Activated T-cell treated with anti-CD3 and anti-CD28 coated beads for 24 hours (primary cell): ENCODE data around the gene FAM156A.
"Not testable (repeated sequence)": the region's sequence is repeated elsewhere in the genome, so short reads cannot be mapped to it uniquely, and the experiment has no call there.

Source experiments
- DNase-seq: peaks from one replicate; pipeline ENCODE4 v3.0.0-alpha.2; 2020; ENCODE audit warnings: low read depth

The FAM156A gene, protein sequence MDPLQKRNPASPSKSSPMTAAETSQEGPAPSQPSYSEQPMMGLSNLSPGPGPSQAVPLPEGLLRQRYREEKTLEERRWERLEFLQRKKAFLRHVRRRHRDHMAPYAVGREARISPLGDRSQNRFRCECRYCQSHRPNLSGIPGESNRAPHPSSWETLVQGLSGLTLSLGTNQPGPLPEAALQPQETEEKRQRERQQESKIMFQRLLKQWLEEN

DNA sequence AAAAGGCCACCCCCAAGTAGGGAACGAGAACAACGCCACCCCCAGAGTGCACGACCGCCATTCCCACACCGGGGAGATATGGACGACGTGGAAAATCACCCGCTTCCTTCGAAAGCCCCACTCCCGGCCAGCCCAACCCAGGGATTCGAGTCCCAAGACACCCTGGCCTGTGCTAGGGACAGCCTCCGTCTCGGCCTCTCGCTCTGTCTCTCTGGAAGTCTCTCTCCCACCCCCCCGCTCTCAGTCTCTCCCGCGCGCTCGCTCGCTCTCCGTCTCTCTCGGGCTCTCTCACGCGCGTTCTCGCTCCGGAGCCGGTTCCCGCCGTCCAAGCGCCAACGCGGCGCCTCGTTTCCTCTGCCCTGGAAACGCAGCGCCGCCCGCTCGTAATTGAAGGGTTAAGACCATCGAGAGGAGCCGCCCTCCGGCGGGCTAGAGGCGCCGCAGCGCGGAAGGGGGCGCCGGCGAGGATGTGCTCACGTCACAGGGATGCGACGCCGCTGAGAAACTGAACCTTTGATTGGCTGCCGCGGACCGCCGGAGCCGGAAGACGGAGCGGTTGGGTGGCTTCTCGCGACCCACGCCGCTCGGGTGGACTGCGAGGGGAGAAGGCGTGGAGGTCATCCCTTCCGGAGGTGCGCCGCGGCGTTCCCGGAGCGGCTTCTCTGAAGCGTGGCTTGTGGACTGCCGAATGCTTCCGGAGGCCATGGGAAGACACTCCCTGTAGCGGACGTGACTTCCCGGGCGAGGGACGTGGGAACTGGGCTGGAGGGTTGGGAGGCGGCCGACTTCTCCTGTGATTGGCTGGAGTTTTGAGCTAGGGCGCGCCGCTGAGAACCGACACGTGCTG is at the start of gene FAM156A:
Gene FAM156A, minus strand, starts transcription at position 406 of the 847 bp plus-strand sequence. CDS start 9,930 bp downstream, outside the sequence.
- not testable (repeated sequence) for DNase-seq

DNA sequence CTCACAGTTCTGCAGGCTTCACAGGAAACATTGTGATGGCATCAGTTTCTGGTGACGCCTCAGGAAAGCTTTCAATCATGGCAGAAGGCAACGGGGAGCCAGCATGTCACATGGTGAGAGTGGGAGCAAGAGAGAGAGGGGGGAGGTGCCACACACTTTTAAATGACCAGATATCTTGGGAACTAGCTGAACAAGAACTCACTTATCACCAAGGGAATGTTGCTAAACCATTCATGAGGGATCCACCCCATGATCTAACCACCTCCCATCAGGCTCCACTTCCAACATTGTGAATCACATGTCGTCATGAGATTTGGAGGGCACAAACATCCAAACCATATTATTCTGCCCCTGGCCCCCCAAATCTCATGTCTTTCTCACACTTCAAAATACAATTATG is 47.0 kb upstream of the FAM156A start:
- DNase-seq = no peak

DNA sequence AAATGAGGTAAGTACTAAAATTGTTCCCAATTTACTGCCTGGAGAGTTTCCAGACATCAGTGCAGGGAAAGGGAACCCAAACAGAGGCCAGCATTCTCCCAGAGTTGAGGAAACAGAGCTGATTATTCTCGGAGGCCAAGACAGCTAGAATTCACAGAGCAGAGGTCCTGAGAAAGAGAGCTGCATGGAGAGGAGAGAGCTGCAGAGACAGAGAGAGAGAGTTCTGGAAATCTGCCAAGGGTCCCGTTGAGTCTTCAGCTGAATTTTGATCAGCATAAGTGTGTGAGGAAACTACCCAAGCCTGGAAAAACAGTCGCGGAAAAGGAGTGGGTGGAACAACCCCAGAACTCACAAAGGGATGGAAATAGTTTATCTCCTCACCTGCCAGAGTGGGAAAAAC is 46.5 kb upstream of the FAM156A start:
- no peak for DNase-seq

DNA sequence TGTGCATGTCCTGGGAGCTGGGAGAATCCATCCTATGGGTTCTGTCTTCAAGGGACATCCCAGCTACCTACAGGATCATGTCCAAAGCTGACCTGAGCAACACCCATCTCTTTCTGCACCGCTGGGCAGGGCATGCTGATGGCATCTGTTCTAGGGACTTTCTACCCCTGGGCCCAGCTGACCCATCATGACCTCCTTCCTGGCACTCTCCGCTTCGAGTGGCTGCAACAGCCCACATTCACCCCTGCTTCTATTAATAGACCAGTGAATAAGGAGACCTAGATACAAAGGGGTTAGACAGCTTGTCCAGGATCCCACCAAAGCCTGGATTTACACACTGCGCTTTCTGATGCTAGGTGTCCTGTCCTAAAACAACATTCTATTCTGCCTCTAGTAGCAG is 45.7 kb upstream of the FAM156A start:
- no peak for DNase-seq

DNA sequence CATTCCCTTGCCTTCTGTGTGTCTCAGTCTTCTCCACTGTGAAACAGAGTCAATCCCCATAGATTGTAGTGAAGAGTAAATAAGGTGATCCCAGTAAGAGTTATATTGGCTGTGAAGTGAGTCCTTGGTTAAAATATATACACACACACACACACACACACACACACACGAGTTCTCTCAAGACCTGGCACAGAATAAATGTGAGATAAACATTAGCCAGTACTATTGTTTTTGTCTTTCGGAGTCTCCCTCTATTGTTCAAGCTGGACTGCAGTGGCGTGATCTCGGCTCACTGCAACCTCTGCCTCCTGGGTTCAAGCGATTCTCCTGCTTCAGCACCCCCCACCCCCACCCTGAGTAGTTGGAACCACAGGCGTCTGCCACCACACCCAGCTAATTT is 44.8 kb upstream of the FAM156A start:
- DNase-seq = no peak

DNA sequence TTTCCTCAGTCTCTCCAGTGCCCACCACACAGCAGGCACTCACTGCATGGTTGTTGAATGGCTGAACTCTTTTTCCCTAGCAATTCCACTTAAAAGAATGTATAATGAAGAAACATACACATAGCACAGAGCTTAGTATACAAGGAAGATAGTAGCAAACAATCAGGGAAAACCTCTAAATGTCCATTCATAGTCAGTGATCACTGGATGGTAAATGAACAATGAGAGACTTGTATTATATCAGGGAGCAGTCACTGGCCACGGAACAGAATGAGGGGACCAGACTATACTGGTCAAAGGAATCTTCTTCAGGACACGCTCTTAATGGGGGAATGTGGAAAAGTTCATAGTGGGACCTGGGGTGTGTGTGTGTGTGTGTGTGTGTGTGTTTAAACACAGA is 43.6 kb upstream of the FAM156A start:
- DNase-seq = no peak

DNA sequence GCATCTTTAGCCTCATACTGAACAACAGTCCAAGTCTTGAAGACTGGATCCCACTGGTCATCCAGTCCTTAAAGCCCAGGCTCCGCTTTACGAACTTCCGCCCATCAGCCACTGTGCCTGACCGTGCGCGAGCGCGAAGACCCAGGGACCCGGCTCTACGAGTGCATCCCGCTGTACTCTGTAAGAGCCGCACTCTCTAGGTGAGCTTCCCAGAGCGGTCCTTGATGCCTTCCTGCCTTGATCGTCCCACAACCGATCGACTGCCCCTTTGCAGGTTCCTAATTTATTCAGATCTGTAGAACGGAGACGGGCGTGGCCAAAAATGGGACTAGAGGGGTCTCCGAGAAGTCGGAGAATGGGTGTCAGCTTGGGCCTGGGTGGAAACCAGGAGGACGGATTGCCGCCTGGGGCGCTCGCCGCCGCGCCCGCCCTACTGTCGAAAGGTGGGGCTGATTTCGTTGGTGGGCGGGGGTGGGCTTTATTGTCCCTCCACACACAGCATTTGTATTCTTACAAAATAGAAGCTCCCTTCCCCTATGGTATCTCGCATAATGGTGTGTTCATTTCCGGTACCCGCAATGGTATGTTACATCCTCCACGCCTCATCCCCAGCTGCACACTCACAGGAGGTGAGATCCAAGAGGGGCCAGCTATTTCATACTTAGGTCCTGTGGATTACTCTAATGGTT is 42.3 kb upstream of the FAM156A start:
- no peak for DNase-seq

DNA sequence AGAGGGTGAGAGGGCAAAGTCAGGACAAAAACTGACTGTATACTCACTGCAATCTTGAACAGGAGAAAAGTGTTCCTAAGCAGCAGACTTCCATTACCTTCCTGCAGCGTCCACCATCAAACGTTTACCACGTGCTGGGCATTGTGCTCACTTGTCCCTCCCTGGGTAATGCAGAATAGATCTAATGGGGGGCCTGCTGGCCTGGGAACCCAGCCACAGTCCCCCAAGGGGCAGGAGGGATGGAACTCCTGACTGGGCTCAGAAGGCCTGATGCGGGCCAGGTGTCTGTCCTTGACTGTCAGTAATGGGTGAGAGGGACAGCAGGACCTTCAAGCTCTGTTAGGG is 37.6 kb upstream of the FAM156A start:
- no peak for DNase-seq

DNA sequence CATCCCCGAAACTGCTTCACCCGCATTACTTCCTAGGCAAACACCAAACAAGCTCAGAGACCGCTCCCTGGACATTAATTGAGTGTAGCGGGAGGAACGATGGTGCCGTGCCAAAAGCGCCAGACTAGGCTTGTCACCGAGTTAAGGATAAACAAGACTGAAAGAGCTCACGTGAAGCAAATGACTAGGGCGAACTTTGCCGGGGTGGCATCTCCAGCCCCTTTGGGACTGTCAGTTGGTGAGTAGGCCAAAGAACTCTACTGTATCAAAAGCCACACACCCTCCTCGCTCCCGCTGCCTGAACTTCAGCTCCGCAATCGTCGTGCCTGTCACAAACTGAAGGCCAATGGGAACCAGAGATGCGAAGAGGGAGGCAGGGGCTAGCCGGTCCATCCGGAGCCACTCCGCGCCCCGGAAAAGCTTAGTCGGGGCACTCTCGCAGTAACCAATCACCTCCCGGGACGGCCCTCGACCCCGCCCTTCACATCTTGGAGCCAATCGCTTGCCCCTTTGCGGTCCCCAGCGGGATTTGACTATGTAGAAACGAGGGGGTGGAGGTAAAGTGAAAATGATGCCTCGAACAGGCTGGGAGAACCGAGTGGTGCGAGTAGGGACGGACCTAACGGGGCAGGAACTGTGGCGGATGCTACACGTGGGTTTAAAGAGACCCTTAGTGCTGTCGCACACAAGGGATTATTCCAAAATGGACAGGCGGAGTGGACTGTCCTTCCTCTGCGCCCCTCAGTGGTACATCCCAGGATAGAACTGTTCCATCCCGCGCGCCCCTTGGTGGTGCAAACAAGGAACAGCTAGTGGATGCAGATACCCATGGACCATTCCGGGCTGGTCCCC is 37.0 kb upstream of the FAM156A start:
- peak; percentile 86 for DNase-seq

DNA sequence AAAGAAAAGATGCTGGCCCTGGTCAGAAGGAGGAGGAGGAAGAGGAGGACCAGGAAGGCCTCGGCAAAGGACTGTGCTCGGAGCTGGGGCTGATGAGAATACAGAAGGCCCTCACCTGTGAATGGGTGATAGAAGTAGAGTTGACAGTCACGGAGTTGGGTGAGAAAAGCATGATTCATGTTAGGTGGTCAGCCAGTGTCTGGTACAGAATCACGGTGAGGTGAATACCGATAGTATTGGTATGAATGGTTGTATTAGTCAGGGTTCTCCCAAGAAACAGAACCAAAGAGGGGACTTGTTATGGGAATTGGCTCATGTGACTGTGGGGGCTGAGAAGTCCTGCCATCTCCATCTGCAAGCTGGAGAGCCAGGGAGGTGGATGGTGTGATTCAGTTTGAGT is 32.5 kb upstream of the FAM156A start:
- DNase-seq = no peak

DNA sequence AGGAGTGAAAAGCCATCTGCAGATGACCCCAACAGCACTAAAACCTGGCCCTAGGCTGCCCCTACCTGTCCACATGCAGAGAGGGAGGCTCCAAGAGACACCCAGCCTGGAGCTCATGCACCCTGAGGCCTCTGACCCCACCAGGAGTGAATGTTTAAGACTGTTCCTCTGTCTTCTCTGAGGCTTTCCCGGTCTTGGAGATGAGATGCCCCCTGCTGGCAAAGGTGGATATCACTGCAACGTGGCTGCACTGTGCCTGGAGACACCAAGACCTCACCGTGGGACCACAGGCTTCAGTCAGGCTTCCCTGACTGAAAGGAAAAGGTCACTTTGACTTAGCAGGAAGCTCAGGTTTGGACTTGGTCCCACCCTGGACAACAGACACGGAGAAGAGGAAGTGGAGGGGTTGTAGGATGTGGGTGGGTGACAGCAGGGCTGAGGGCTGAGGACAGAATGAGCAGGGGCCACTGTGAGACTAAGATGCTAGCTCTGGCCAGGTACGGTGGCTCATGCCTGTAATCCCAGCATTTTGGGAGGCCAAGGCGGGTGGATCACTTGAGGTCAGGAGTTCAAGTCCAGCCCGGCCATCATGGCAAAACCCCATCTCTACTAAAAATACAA is 31.8 kb upstream of the FAM156A start:
- DNase-seq = peak; percentile 36

DNA sequence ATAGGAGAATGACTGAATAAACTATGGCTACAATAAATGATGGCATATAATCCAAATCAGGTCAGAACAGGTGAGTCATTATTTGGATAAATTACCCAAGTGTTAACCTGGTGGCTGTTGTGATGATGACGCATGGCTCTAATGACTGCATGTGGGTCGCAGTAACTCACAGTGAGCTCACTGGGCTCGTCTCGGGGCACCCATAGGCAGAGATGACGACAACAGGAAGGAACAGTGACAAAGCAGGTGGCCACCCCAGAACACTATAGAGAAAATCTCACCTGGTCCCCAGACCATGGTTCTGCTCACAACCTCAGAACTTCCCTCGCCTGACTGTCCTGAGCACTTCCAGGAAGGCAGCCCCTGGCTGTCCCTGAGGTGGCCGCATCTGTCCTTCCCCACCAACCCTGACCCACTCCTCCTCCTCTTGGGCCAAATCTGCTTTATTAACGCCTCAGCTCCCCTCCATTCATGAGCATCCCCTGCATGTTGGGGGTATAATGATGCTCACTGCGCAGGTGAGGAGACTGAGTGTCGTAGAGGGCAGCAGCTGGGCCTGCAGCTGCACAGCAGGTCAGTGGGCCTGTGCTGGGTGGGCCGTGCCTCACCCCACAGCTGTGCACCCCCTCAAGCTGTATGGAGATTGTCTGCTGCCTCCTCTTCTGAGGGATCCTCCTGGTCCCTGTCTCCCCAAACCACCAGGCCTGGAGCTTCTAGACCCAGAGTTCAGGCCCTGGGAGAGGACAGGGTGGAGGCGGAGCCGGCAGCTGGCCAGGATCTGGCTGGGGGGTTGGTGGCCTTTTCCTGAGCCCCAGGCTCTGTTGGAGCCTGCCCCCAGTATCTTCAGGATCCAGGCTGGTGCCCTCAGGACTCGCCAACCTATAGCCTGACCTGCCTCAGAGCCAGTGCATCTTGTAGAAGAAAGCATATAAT is 30.9 kb upstream of the FAM156A start:
- no peak for DNase-seq

DNA sequence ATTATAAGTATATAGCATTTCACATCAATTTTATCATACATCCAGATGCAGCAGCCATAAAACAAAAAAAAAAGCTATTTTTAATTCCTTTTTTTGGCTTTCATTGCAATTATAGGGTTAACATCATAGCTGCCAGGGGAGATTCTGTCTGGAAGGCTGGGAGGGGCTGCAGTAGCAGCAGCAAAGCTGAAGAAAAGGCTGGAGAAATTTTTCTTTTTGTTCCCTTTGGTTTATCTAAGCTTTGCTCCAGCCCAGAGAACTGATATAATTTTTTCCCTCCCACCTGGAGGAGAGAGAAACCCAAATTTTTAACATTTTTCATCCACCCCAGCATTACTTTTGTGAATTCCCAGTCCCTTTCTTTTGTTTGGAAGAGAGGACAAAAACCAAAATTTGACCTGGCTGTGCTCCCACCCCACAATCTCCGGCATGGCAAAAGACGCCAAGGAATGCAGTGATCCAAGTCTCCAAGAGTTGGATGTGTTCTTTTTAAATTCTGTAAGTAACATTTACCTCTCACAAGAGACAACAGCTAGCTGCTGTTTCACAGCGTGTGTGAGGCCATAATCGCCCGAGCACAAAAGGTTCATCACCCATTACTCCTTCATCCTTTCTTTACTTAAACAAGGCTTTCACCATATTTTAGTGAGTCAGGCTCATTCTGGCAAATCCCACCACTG is 25.1 kb upstream of the FAM156A start:
- no peak for DNase-seq

DNA sequence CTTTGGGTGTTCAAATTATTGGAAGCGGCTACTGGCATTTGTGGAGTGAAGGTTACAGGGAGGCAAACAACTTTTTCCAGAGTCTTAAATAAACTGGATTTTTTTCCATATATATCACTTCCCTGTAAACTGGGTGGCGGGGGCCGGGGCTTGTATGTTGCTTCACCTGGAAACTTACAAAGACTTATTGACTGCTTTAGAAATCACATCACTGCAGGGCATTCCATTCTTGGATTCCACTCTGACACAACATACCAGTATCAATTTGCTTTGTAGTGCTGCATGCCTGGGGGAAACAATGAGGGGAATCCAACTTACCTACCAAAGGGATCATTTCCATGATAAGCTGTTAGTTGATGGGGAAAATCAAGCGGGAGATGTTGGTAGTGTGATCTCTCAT is 21.7 kb upstream of the FAM156A start:
- no peak for DNase-seq

DNA sequence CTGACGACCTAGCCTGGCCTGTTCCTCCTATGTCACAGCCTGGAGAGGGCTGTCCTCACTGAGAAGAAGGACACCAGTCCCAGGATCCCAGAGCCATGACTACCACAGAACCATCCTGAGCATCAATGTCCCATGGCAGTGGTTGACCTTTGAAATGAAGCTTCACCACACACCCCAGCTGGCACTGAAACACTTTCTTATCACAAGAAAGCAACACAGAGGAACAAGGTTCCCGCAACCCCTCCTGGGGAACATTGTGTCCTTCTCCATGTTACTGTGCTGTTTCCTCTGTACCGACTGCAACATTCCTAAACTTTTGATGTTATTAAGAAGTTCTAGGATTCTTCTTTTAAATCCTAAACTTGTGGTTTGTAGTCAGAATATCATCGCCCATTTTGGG is 21.2 kb upstream of the FAM156A start:
- DNase-seq = no peak

DNA sequence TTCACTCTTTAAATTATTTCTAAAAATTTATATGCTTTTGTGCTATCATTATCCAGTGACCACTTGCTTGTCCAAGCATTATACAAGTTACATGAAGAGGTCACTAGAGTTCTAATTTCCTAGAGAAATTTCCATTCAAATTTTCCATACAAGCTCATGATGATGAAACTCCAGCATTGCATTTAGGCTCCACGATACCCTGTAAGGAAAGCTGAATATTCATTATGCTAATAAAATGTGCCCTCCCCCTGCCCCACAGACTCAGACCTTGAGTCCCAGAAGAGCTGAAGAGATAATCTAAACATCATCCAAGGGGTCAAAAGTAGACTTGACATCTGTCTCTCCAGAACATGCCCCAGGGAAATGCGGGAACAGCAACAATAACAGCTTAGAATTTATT is 19.6 kb upstream of the FAM156A start:
- DNase-seq = no peak

DNA sequence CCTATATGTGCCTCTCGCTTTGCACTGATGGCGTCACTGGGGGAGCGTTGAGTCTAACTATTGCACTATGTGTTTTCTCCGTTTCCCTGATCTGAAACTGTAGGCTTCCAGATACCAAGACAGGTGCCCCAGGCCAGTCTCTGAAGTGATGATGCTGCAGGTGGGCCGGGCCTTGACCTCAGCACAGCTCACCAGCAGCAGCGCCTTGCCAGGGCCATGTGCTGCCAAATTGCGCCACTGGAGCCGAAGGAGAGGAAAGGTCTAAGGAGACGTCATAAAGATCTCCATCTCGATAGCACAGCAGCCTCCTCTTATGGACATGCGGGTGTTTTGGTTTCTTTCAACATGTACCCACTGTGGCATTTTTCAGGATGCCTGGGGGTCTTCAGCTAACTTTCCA is 17.3 kb upstream of the FAM156A start:
- not testable (repeated sequence) for DNase-seq

DNA sequence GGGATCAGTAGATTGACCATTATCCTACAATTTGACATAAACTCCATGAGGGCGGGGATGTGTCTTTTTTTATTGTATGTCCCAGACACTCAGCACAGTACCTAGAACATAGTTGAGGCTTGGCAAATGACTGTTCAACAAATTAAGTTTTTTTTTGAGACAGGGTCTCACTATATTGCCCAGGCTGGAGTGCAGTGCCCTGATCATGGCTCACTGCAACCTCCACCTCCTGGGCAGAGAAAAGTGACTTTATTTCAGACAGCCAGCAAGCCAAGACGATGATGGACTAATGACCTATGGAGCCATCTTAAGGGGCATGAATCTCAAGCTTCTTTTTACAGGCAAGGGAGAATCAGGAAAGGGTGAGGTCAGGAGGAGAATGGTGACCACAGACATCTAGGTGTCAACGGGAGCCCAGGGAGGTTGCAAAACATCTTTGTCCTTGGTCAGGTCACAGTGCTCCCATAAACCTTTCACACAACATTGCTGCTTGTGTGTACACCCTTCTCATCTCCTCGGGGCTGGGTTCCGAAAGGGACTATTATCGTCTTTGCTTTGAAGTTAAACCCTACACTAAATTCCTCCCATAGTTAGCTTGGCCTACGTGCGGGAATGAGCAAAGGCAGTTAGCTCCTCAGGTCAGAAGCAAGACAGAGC is 16.1 kb upstream of the FAM156A start:
- DNase-seq = not testable (repeated sequence)

DNA sequence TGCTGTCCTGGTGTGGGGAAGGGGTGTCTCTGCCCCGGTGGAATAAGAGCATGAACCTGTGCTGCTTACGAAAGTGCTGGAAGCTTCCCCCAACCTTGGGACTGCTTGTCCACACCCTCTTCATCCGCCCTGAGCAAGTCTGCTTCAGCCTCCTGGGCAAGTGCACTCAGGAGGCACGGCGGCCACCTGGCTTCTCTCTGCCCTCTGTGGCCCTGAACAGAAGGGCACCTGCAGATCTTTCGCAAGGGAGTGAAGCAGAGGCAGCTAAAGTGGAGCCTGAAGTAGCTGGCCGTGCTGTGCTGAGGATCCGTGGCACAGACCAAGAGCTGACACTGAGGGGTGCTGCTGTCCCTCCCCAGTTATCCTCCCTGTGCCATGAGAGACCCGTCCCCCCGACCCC is 9.6 kb upstream of the FAM156A start:
- DNase-seq = not testable (repeated sequence)
